SK-N-SH treated with all-trans-retinoic acid at 6 μM for 48 hours (cell line): ENCODE data around the gene PER2.

Experiments used
- ARNTL ChIP-seq: fragments of 450-650 bp; formaldehyde crosslinking; IDR thresholded peaks from 2 replicates; pipeline ENCODE4 v1.5.0; 2020; ENCODE audit warnings: low read depth, mild to moderate bottlenecking, moderate library complexity, borderline replicate concordance
- CREB5 ChIP-seq: fragments of 250-450 bp; sonication (Bioruptor Pico); IDR thresholded peaks from 2 replicates; pipeline ENCODE4 v1.5.1; 2020; ENCODE audit warnings: low read depth, mild to moderate bottlenecking, moderate library complexity
- PATZ1 ChIP-seq: fragments of 250-450 bp; sonication (Bioruptor Pico); IDR thresholded peaks from 2 replicates; pipeline ENCODE4 v1.8.0; 2020; ENCODE audit warnings: mild to moderate bottlenecking, moderate library complexity, borderline replicate concordance

GRCh38 chr2:238256594-238257104 is 31.8 kb downstream of the PER2 start:
- TF ChIP-seq ARNTL (CRISPR knock-in tag), result no peak
- no peak for TF ChIP-seq CREB5 (CRISPR knock-in tag)
- no peak for TF ChIP-seq PATZ1 (CRISPR knock-in tag)
